Activated CD4-positive, alpha-beta memory T cell treated with anti-CD3 and anti-CD28 coated beads for 36 hours (primary cell): ENCODE measurements around the gene STK40. TPM values are rescaled to one million over a fixed set of nuclear protein-coding genes. Genes with fewer than 3 reads are reported as not detected.
A peak's percentile ranks its signal among the peaks of the same experiment; 100 is the strongest.

ENCODE experiments used
- CTCF ChIA-PET: fragments of 350-600 bp; sonication (Branson Sonifier 250); formaldehyde crosslinking; loops from one replicate; lab custom pipeline; 2021; ENCODE audit warnings: antibody characterized with exemption, inconsistent platforms; lab: Charles Lee
- POLR2A ChIA-PET: fragments of 350-600 bp; sonication (Branson Sonifier 250); formaldehyde crosslinking; loops from one replicate; lab custom pipeline; 2021; ENCODE audit warnings: antibody characterized with exemption; lab: Charles Lee
- DNase-seq: peaks from one replicate; pipeline ENCODE4 v3.0.0-alpha.2; 2020
- H3K27ac Mint-ChIP-seq: one replicate; pipeline ENCODE4 v1.8.0; 2021; ENCODE audit warnings: mixed read lengths
- H3K27me3 Mint-ChIP-seq: one replicate; pipeline ENCODE4 v1.8.0; 2021; ENCODE audit warnings: mixed read lengths
- H3K36me3 Mint-ChIP-seq: one replicate; pipeline ENCODE4 v1.8.0; 2021; ENCODE audit warnings: mixed read lengths
- H3K4me1 Mint-ChIP-seq: one replicate; pipeline ENCODE4 v1.8.0; 2021; ENCODE audit warnings: low read depth, mixed read lengths
- H3K4me3 Mint-ChIP-seq: one replicate; pipeline ENCODE4 v1.8.0; 2021; ENCODE audit warnings: mild to moderate bottlenecking, mixed read lengths
- H3K9me3 Mint-ChIP-seq: one replicate; pipeline ENCODE4 v1.8.0; 2021; ENCODE audit warnings: mixed read lengths
- intact Hi-C: fragments of 100-400 bp; cut with micrococcal nuclease; formaldehyde crosslinking; loops from one replicate; pipeline ENCODE4 v1.15.1; 2023
- total RNA-seq, 2 experiments: library from RNA; stranded (reverse); gene quantifications; one replicate each; pipeline ENCODE4 v1.2.3, GENCODE V29; 2021

The STK40 gene
- total RNA-seq, 2 experiments from 2014 or later: 57.3 to 57.4 TPM

DNA sequence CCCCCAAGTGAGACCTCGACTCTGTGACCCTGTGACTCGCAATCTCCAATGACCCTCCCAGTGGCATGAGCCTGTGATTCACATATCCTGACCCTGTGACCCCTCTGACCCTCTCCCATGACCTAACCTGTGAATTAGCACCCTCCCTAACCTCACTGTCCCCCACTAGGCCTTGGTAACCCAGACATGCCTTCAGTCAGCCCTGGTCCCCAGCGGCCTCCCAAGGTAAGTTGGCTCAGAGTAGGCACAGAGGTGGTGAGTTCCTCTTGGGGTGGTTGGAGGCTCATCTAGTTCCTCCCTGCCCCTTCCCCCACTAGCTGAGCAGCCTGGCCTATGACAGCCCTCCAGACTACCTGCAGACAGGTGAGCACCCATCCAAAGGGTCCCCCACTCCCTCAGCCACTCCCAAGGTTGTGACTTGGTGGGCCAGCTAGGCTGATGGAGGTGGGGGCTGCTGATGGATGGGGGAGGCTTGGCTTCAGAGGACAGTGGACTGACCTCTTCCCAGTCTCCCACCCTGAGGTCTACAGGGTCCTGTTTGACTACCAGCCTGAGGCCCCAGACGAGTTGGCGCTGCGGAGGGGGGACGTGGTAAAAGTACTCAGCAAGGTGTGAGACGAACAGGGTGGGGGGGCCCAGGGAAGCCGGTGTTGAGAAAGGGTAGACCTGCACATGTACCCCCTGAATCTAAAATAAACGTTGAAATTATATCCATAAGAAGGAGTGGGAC is 78.0 kb downstream of the STK40 start:
- Mint-ChIP-seq H3K4me3 (peak overlapping the region; percentile 95), H3K27me3 (no peaks in the 10 kb centered on the region), H3K36me3 (peaks cover 26% of the 10 kb centered on the region), H3K4me1 (peaks cover 35% of the 10 kb centered on the region), H3K9me3 (no peaks in the 10 kb centered on the region), H3K27ac (no peak overlapping the region)
- intact Hi-C loops: loop anchor here (2.0 kb wide), 1 partner anchor 113 kb away; no protein-coding TSS in a partner anchor
- no peak for DNase-seq
- POLR2A ChIA-PET: interaction anchor here (1.1 to 3.2 kb wide), 6 partner anchors 8 to 148 kb away, joined by 3 to 26 read pairs (median 6); partner anchors contain the start of gene EVA1B
- CTCF ChIA-PET: interaction anchor here (1.5 to 2.2 kb wide), 4 partner anchors 22 to 158 kb away, joined by 5 to 17 read pairs (median 10); partner anchors contain the start of gene TRAPPC3

DNA sequence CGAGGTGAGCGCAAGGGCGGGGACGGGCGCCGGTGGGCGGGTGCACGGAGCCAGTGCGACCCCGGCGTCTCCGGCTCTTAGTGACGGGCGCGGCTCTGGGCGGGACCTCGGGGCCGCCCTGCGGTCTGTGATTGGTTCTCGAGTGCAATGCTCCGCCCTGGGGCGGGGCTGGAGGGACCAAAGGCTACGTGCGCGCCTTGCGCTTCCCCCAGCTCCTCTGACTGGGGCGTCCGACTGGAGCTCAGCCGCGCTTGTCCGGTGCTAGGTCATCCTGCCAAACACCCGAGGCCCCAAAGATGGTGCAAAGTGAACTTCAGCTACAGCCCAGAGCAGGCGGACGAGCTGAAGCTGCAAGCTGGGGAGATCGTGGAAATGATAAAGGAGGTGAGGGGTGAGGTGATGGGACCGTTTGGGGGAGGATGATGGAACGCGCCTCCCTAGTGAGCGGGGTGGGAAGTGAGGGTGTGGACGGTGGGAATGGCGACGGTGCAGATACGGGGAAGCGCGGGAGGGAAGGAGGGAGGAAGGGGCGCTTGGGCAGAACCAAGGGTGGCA is 78.7 kb downstream of the STK40 start:
- no peaks in the 10 kb centered on the region for H3K9me3 Mint-ChIP-seq
- H3K27ac Mint-ChIP-seq: peak overlapping the region; percentile 79
- peak; percentile 95 for DNase-seq
- H3K36me3 Mint-ChIP-seq: peaks cover 30% of the 10 kb centered on the region
- intact Hi-C loops: loop anchor here (1.0 to 2.0 kb wide), 2 partner anchors 16 to 114 kb away; partner anchors contain the start of gene EVA1B
- peak overlapping the region; percentile 95 for H3K4me3 Mint-ChIP-seq
- H3K4me1 Mint-ChIP-seq: peaks cover 43% of the 10 kb centered on the region
- no peaks in the 10 kb centered on the region for H3K27me3 Mint-ChIP-seq
- POLR2A ChIA-PET: interaction anchor here (0.7 to 3.2 kb wide), 8 partner anchors 9 to 157 kb away, joined by 3 to 26 read pairs (median 4); partner anchors contain the start of genes EVA1B and THRAP3
- CTCF ChIA-PET: interaction anchor here (1.0 to 2.2 kb wide), 6 partner anchors 21 to 158 kb away, joined by 4 to 17 read pairs (median 7); partner anchors contain the start of gene TRAPPC3

DNA sequence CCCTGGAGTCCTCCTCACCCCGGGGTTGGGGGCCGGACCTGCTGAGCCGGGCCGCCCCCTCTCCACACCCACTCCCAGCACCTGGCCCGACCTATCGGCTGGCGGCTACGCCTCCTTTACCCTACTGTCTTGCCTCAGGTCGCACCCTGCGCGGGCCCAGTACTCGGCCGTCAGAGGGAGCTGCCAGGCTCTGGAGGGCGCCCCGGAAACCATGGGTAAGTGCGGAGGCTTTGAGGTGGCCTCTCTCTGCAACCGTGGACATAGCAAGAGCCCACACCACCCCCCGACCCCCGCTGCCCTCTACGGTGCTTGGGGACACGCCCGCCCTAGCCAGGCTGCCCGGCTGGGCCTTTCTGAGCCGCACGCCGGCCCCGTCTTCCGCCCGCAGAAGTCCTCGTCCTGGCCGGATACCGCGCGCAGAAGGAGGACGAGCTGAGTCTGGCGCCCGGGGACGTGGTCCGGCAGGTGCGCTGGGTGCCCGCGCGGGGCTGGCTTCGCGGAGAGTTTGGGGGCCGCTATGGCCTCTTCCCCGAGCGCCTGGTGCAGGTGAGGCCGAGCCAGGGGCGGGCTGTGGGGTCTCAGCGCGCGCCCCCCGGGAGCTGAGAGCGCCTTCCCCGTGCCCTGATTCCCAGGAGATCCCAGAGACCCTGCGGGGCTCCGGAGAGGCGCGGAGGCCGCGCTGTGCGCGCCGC is 79.4 kb downstream of the STK40 start, which contains the start of gene SH3D21:
SH3D21 (plus strand) TSS at position 159 of the 692 bp plus-strand sequence; CDS start at position 212, 53 bp downstream.
- intact Hi-C loops: loop anchor here (1.0 to 2.0 kb wide), 2 partner anchors 17 to 114 kb away; partner anchors contain the start of gene EVA1B
- Mint-ChIP-seq H3K27me3 (no peaks in the 10 kb centered on the region), H3K36me3 (peaks cover 37% of the 10 kb centered on the region), H3K4me3 (peak within 1 kb of the TSS; percentile 95), H3K27ac (peak within 1 kb of the TSS; percentile 93), H3K9me3 (no peaks in the 10 kb centered on the region), H3K4me1 (peaks cover 49% of the 10 kb centered on the region)
- DNase-seq: peak; percentile 71
- POLR2A ChIA-PET: interaction anchor here (0.7 to 3.2 kb wide), 11 partner anchors 9 to 157 kb away, joined by 3 to 26 read pairs (median 4); partner anchors contain the start of genes EVA1B and THRAP3
- CTCF ChIA-PET: interaction anchor here (0.7 to 2.2 kb wide), 7 partner anchors 21 to 210 kb away, joined by 3 to 17 read pairs (median 5); partner anchors contain the start of gene TRAPPC3

DNA sequence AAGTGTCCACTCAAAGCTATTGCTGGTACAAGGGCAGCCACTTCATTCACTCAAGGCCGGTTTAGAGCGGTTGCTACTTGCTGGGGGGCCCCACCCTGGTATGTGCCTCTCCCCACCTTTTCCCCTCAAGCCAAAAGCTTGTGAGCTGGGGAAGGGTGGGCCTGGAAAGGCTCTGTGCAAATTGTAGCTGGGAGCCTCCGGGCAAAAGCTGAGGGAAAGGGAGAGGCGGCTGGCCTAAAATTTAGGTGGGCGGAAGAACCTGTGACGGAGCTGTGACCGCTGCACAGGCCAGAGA is 79.9 kb downstream of the STK40 start:
- Mint-ChIP-seq H3K36me3 (peaks cover 41% of the 10 kb centered on the region), H3K4me1 (peaks cover 54% of the 10 kb centered on the region)
- POLR2A ChIA-PET: interaction anchor here (0.6 to 3.2 kb wide), 7 partner anchors 8 to 376 kb away, joined by 3 to 26 read pairs (median 3); partner anchors contain the start of gene EVA1B

DNA sequence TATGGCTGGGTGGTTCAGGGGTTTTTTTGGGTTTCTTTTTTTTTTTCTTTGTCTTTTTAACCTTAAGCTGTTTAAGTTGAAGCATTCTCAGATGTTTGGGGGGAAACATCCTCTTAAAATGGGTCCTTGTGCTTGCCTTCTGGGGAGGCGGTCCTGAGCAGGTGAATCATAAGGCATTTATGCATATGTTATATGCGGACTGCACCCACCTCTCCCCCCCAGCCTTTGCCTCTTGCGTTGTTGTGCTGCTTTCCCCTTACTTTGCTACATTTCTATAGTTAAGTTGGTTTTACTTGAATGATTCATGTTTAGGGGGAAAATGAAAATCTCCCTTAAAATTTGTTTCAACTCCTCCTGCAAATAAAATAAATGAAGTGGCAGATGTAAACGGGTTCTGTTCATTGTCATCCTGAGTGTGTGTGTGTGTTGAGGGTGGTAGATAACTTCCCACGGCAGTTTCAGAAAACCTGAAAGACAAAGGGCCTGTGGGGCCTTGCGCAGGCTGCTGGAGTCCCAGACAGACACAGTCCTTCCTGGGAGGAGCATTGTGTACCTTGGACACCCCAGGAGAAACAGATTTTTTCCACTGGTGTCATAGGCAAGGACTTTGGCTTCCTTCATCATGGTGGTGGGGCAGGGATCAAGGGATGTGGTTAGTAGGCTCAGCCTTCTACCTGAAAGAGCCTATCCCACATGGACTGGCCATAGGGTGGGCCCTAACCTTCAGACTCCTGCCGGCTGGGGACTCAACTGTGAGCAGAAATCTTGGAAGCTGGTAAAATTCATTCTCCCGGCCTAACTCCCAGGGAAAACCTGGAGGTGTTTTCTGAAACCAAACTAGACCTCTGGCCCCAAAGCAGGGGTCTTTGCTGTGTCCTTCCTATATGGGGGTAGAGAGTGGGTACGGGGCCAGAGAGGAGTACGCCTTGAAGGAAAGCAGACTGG is 80.5 kb downstream of the STK40 start:
- H3K36me3 Mint-ChIP-seq: peaks cover 44% of the 10 kb centered on the region
- peak overlapping the region; percentile 65 for H3K4me3 Mint-ChIP-seq
- no peaks in the 10 kb centered on the region for H3K27me3 Mint-ChIP-seq
- ChIA-PET POLR2A (interaction anchor here (0.6 to 3.2 kb wide), 7 partner anchors 7 to 375 kb away, joined by 3 to 26 read pairs (median 3); partner anchors contain the start of gene EVA1B), CTCF (interaction anchor here (1.0 to 2.2 kb wide), 2 partner anchors 20 to 156 kb away, joined by 3 to 11 read pairs; partner anchors contain the start of gene TRAPPC3)
- DNase-seq: peak; percentile 76
- intact Hi-C loops: loop anchor here (1.0 kb wide), 1 partner anchor 81 kb away; no protein-coding TSS in a partner anchor
- H3K4me1 Mint-ChIP-seq: peaks cover 60% of the 10 kb centered on the region
- H3K9me3 Mint-ChIP-seq: no peaks in the 10 kb centered on the region
- peak overlapping the region; percentile 93 for H3K27ac Mint-ChIP-seq

More for the DNA sequence above, 79.9 kb downstream of the STK40 start:
- peak overlapping the region; percentile 93 for H3K27ac Mint-ChIP-seq
- no peak for DNase-seq
- intact Hi-C loops: loop anchor here (1.0 to 2.0 kb wide), 3 partner anchors 17 to 115 kb away; partner anchors contain the start of gene EVA1B
- CTCF ChIA-PET: interaction anchor here (0.7 to 2.2 kb wide), 6 partner anchors 20 to 210 kb away, joined by 3 to 17 read pairs (median 7); partner anchors contain the start of gene TRAPPC3
- H3K9me3 Mint-ChIP-seq: no peaks in the 10 kb centered on the region
- H3K27me3 Mint-ChIP-seq: no peaks in the 10 kb centered on the region
- H3K4me3 Mint-ChIP-seq: peak overlapping the region; percentile 65

DNA sequence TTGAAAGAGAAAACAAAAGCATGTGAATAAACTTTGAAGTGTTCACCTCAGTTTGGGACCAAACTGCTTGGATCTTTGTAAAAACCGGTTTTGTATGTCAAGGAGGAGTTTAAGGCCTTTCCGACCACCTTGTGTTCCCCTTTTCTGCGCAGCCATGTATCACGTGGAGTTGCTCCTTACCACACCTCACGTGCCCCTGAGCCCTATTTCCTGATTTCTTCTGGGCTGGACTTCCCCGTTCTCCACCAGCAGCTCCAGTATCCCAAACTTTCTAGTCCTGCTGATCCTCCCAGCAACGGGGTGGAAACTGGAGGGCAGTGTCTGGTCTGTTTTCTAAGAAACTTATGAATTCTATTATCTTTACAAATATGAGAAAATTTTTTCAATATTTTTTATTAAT is 81.2 kb downstream of the STK40 start:
- H3K27me3 Mint-ChIP-seq: no peaks in the 10 kb centered on the region
- H3K4me1 Mint-ChIP-seq: peaks cover 65% of the 10 kb centered on the region
- DNase-seq: no peak
- no peaks in the 10 kb centered on the region for H3K9me3 Mint-ChIP-seq
- H3K36me3 Mint-ChIP-seq: peaks cover 47% of the 10 kb centered on the region
- intact Hi-C loops: no loop called here
- CTCF ChIA-PET: interaction anchor here (1.0 kb wide), 1 partner anchor 19 kb away, joined by 3 read pairs; no protein-coding TSS in a partner anchor
- no peak overlapping the region for H3K4me3 Mint-ChIP-seq
- POLR2A ChIA-PET: no interaction called here
- peak overlapping the region; percentile 93 for H3K27ac Mint-ChIP-seq

DNA sequence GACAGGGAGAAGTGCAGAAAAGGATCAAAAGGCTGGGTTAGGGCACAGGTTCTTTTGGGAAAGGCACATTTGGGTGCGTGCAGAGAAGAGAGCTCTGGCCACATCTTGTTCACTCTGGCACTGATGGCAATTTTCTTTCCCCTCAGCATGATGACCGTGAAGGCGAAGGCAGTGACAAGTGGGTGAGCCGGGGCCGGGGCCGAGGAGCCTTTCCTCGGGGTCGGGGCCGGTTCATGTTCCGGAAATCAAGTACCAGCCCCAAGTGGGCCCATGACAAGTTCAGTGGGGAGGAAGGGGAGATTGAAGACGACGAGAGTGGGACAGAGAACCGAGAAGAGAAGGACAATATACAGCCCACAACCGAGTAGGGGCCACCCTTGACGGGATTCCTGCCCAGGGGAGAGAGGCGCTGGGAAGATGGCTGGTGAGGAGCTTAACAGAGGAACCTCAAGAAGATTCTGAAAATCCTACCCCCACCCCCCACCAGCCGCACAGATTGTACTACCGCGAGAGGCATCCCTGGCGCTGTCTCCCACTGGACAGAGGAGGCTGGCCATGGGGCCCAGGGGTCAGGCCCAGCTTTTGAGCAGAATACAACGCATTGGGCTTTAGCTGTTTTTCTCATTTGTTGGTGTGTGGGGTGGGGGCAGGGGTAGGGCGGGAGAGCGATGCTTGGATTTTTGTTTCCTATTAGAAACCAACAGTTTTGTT is 81.9 kb downstream of the STK40 start:
- no peak for DNase-seq

DNA sequence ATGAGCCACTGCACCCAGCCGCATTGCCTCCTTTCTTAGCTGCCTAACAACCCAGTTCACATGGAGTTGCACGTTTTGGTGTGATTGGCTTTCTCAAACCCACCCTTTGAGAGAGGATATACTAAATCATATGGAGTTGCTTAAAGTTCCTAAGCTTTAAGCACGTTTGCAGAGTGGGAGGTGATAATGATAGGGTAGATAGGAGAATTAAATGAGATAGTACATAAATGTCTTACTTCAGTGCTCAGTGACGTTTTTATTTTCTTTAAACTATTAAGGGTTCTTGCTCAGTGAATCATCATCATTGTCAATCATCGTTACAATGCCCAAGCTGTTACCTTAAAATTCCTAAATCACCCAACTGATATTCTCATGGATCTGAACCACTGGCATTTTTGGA is 82.5 kb downstream of the STK40 start:
- Mint-ChIP-seq H3K4me1 (peaks cover 70% of the 10 kb centered on the region), H3K9me3 (no peaks in the 10 kb centered on the region), H3K4me3 (no peak overlapping the region), H3K27ac (peak overlapping the region; percentile 73), H3K36me3 (peaks cover 43% of the 10 kb centered on the region), H3K27me3 (no peaks in the 10 kb centered on the region)
- DNase-seq: no peak
- CTCF ChIA-PET: no interaction called here
- POLR2A ChIA-PET: no interaction called here
- intact Hi-C loops: no loop called here

More for the DNA sequence above, 81.9 kb downstream of the STK40 start:
- peaks cover 45% of the 10 kb centered on the region for H3K36me3 Mint-ChIP-seq
- no peak overlapping the region for H3K4me3 Mint-ChIP-seq
- H3K4me1 Mint-ChIP-seq: peaks cover 70% of the 10 kb centered on the region
- CTCF ChIA-PET: interaction anchor here (1.0 kb wide), 1 partner anchor 18 kb away, joined by 3 read pairs; no protein-coding TSS in a partner anchor
- intact Hi-C loops: no loop called here
- H3K27me3 Mint-ChIP-seq: no peaks in the 10 kb centered on the region
- H3K9me3 Mint-ChIP-seq: no peaks in the 10 kb centered on the region
- POLR2A ChIA-PET: no interaction called here
- H3K27ac Mint-ChIP-seq: peak overlapping the region; percentile 73

DNA sequence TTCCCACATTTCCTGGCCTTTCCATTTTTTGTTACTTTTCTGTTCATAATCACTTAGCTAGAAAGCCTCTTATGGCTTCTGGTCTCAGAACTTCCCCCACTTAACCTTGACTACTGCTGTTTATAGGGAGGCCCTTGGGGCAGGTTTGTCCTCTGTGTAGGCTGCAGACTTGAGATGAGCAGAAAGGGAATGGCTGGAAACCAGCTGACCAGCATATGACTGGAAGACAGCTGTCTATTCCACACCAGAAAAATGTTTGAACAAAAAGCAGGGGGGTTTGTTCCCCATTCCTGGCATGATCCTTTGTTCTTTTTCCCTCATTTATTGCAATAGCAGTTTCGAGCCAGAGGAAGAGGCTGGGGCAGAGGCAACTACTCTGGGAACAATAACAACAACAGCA is 84.5 kb downstream of the STK40 start:
- DNase-seq: no peak
- intact Hi-C loops: loop anchor here (2.0 kb wide), 1 partner anchor 78 kb away; no protein-coding TSS in a partner anchor
- Mint-ChIP-seq H3K27me3 (no peaks in the 10 kb centered on the region), H3K9me3 (no peaks in the 10 kb centered on the region), H3K4me3 (peak overlapping the region; percentile 3), H3K4me1 (peaks cover 64% of the 10 kb centered on the region), H3K27ac (peak overlapping the region; percentile 95), H3K36me3 (peaks cover 51% of the 10 kb centered on the region)
- CTCF ChIA-PET: interaction anchor here (1.2 to 2.8 kb wide), 5 partner anchors 11 to 152 kb away, joined by 3 to 45 read pairs (median 18); partner anchors contain the start of gene TRAPPC3
- POLR2A ChIA-PET: interaction anchor here (0.7 to 2.2 kb wide), 5 partner anchors 16 to 149 kb away, joined by 3 to 9 read pairs (median 4); partner anchors contain the start of genes EVA1B and OSCP1
